CD14-positive monocyte (primary cell): ENCODE results near the gene DLL3. TPM values are rescaled to one million over a fixed set of nuclear protein-coding genes. Genes with fewer than 3 reads are reported as not detected.
A peak's percentile ranks its signal among the peaks of the same experiment; 100 is the strongest.

Experiments used
- DNase-seq, 3 donors: peaks; one replicate each; pipeline ENCODE4 v3.0.0-alpha.2; 2011 to 2022
- H2AFZ ChIP-seq: 2 replicates; pipeline ENCODE4 v1.6.0; 2012; ENCODE audit warnings: mild to moderate bottlenecking, low read depth, low read length, inconsistent platforms; ENCODE audit not compliant: insufficient read depth, poor library complexity, severe bottlenecking
- H3K27ac ChIP-seq, 2 donors: 1 replicate in 1 of 2; 2 replicates in 1 of 2; pipeline ENCODE4 v1.5.1; 2012 to 2013; ENCODE audit warnings: low read length in 2 of 2, control low read depth in 1 of 2, inconsistent platforms in 1 of 2, low read depth in 1 of 2, mild to moderate bottlenecking in 1 of 2
- H3K27me3 ChIP-seq, 2 donors: one replicate each; pipeline versions ENCODE4 v1.6.0 to v1.6.1; 2011 to 2013; ENCODE audit warnings: low read length in 2 of 2; ENCODE audit not compliant: control insufficient read depth in 2 of 2, insufficient read depth in 2 of 2
- H3K36me3 ChIP-seq, 2 donors: replicated peaks in 1 of 2; 1 replicate in 1 of 2; 2 replicates in 1 of 2; pipeline versions ENCODE4 v1.5.1 to v1.6.1; 2012 to 2013; ENCODE audit warnings: low read length in 2 of 2, control low read depth in 1 of 2, inconsistent platforms in 1 of 2, mild to moderate bottlenecking in 1 of 2; ENCODE audit not compliant: insufficient read depth in 2 of 2, control insufficient read depth in 1 of 2
- H3K4me1 ChIP-seq, 2 donors: 1 replicate in 1 of 2; 2 replicates in 1 of 2; pipeline versions ENCODE4 v1.5.1 to v1.6.1; 2012 to 2013; ENCODE audit warnings: low read length in 2 of 2, control low read depth in 1 of 2, inconsistent platforms in 1 of 2, mild to moderate bottlenecking in 1 of 2, moderate library complexity in 1 of 2; ENCODE audit not compliant: insufficient read depth in 2 of 2, control insufficient read depth in 1 of 2
- H3K4me2 ChIP-seq: replicated peaks from 2 replicates; pipeline ENCODE3; 2012; ENCODE audit warnings: low read length, moderate library complexity, mild to moderate bottlenecking; ENCODE audit not compliant: poor library complexity, severe bottlenecking; ENCODE audit errors: extremely low read depth
- H3K4me3 ChIP-seq, 3 experiments: fragments of 200-600 bp in 1 of 3; sonication (generic) in 1 of 3; replicated peaks in 1 of 3; 1 replicate in 2 of 3; 2 replicates in 1 of 3; pipeline ENCODE4 v1.5.1; 2011 to 2013; ENCODE audit warnings: low read length in 3 of 3, mild to moderate bottlenecking in 3 of 3, control low read depth in 2 of 3, low read depth in 2 of 3, inconsistent platforms in 1 of 3, moderate library complexity in 1 of 3
- H3K79me2 ChIP-seq: 2 replicates; pipeline ENCODE4 v1.6.0; 2012; ENCODE audit warnings: mild to moderate bottlenecking, control low read depth, inconsistent platforms, low read length, moderate library complexity; ENCODE audit not compliant: insufficient read depth
- H3K9ac ChIP-seq: 2 replicates; pipeline ENCODE4 v1.6.0; 2017; ENCODE audit warnings: low read length, mild to moderate bottlenecking; ENCODE audit not compliant: insufficient read depth, poor library complexity, severe bottlenecking
- H3K9me3 ChIP-seq, 2 donors: replicated peaks in 1 of 2; 1 replicate in 1 of 2; 2 replicates in 1 of 2; pipeline versions ENCODE4 v1.5.1 to v1.6.1; 2012 to 2013; ENCODE audit warnings: low read length in 2 of 2, control low read depth in 1 of 2; ENCODE audit not compliant: control insufficient read depth in 1 of 2, insufficient read depth in 1 of 2
- H4K20me1 ChIP-seq: 2 replicates; pipeline ENCODE4 v1.6.0; 2012; ENCODE audit warnings: mild to moderate bottlenecking, low read length, control low read depth, moderate library complexity; ENCODE audit not compliant: insufficient read depth
- H3K27ac Mint-ChIP-seq, 7 donors: one replicate each; pipeline ENCODE4 v1.8.0; 2020; ENCODE audit warnings: mild to moderate bottlenecking in 7 of 7, mixed read lengths in 7 of 7, moderate library complexity in 6 of 7, inconsistent platforms in 2 of 7
- H3K27me3 Mint-ChIP-seq, 3 donors: one replicate each; pipeline ENCODE4 v1.8.0; 2021 to 2022; ENCODE audit warnings: low read depth in 3 of 3, mild to moderate bottlenecking in 3 of 3, mixed read lengths in 3 of 3, moderate library complexity in 3 of 3, inconsistent platforms in 1 of 3
- H3K36me3 Mint-ChIP-seq, 2 donors: one replicate each; pipeline ENCODE4 v1.8.0; 2020; ENCODE audit warnings: mixed read lengths in 2 of 2, inconsistent platforms in 1 of 2, mild to moderate bottlenecking in 1 of 2
- H3K4me1 Mint-ChIP-seq: one replicate; pipeline ENCODE4 v1.8.0; 2020; ENCODE audit warnings: mild to moderate bottlenecking, mixed read lengths
- H3K4me3 Mint-ChIP-seq, 2 donors: one replicate each; pipeline ENCODE4 v1.8.0; 2020; ENCODE audit warnings: mild to moderate bottlenecking in 2 of 2, mixed read lengths in 2 of 2, moderate library complexity in 1 of 2
- H3K9me3 Mint-ChIP-seq, 7 donors: one replicate each; pipeline ENCODE4 v1.8.0; 2020 to 2022; ENCODE audit warnings: mixed read lengths in 7 of 7, mild to moderate bottlenecking in 6 of 7, moderate library complexity in 6 of 7, inconsistent platforms in 2 of 7
- CTCF ChIP-seq: fragments of 200-600 bp; IDR thresholded peaks from one replicate; pipeline ENCODE4 v1.8.0; 2022; ENCODE audit warnings: antibody characterized with exemption, mild to moderate bottlenecking
- WGBS: methylation state at CpG from one replicate; pipeline ENCODE4 v1.1.5; 2013; ENCODE audit warnings: missing lambda C conversion rate; ENCODE audit not compliant: insufficient coverage; 5-methylcytosine and 5-hydroxymethylcytosine counted together
- intact Hi-C, 2 donors: fragments of 100-400 bp; cut with micrococcal nuclease; formaldehyde crosslinking; loops; one replicate each; pipeline versions ENCODE4 v1.15.0 to v1.15.1; 2023
- polyA plus RNA-seq, 3 donors: library from polyadenylated mRNA; depleted of rRNA in 1 of 3; unstranded in 2 of 3; stranded (reverse) in 1 of 3; fragments of 300-500 nt in 2 of 3; fragments of >200 nt in 1 of 3; fragmentation: Illumina TruSeq in 2 of 3; gene quantifications; 1 replicate in 2 of 3; 2 replicates in 1 of 3; pipeline ENCODE4 v1.2.3, GENCODE V29; 2012 to 2021

The DLL3 gene
- polyA plus RNA-seq, 3 donors: not detected

GRCh38 chr19:39467941-39468340 is 30.8 kb upstream of the DLL3 start:
- Histone ChIP-seq H3K9ac (no peak overlapping the region), H3K36me3 (peaks cover 94 to 100% of the 10 kb centered on the region in 2 donors), H3K9me3 (no peaks in the 10 kb centered on the region), H3K79me2 (no peaks in the 10 kb centered on the region), H3K4me2 (no peak overlapping the region), H3K27me3 (no peaks in the 10 kb centered on the region), H4K20me1 (peaks cover 28% of the 10 kb centered on the region), H3K4me1 (no peaks in the 10 kb centered on the region), H2AFZ (no peak overlapping the region), H3K27ac (no peak overlapping the region), H3K4me3 (no peak overlapping the region)
- 100% methylated on average over 3 of the region's 7 CpGs for WGBS
- H3K27ac Mint-ChIP-seq: peak overlapping the region in 1 of 7 donors; percentile 74
- H3K4me1 Mint-ChIP-seq: no peaks in the 10 kb centered on the region
- intact Hi-C loops: no loop called here
- H3K9me3 Mint-ChIP-seq: no peaks in the 10 kb centered on the region
- H3K36me3 Mint-ChIP-seq: peaks cover 86 to 95% of the 10 kb centered on the region in 2 donors
- H3K4me3 Mint-ChIP-seq: no peak overlapping the region
- no peak for DNase-seq
- no peaks in the 10 kb centered on the region for H3K27me3 Mint-ChIP-seq
- TF ChIP-seq CTCF: no peak

DNA sequence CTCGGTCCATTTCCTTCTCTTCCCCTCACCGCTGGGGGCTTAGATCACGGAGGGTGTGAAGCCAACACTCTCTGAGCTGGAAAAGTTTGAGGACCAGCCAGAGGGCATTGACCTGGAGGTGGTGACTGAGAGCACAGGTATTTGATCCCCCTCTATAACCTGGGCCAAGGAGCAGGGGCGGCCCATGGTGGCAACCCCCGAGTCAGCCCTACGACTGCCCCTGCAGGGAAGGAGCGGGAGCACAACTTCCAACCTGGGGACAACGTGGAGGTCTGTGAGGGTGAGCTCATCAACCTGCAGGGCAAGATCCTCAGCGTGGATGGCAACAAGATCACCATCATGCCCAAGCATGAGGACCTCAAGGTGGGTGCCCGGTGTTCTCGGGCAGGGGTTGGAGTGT is 29.7 kb upstream of the DLL3 start:
- no peak for DNase-seq
- no peaks in the 10 kb centered on the region for H3K27me3 Mint-ChIP-seq
- Histone ChIP-seq H3K27ac (no peak overlapping the region), H3K9me3 (no peaks in the 10 kb centered on the region), H3K4me1 (no peaks in the 10 kb centered on the region), H3K4me3 (no peak overlapping the region), H4K20me1 (peaks cover 24% of the 10 kb centered on the region), H3K79me2 (no peaks in the 10 kb centered on the region), H3K27me3 (no peaks in the 10 kb centered on the region), H3K36me3 (peaks cover 96 to 100% of the 10 kb centered on the region in 2 donors), H3K4me2 (no peak overlapping the region), H2AFZ (no peak overlapping the region), H3K9ac (no peak overlapping the region)
- peaks cover 87 to 94% of the 10 kb centered on the region in 2 donors for H3K36me3 Mint-ChIP-seq
- TF ChIP-seq CTCF: no peak
- H3K4me3 Mint-ChIP-seq: no peak overlapping the region
- no peaks in the 10 kb centered on the region for H3K4me1 Mint-ChIP-seq
- intact Hi-C loops: no loop called here
- no peaks in the 10 kb centered on the region for H3K9me3 Mint-ChIP-seq
- H3K27ac Mint-ChIP-seq: peak overlapping the region in 1 of 7 donors; percentile 34
- 93% methylated on average over 7 of the region's 11 CpGs for WGBS
